Panc1 (cell line): ENCODE results near the gene MAP6. TPM values are rescaled to one million over a fixed set of nuclear protein-coding genes. Genes with fewer than 3 reads are reported as not detected.

Source experiments
- ATAC-seq: fragments of 200-7000 bp; cut with Tn5 transposase; 2 replicates; pipeline ENCODE4 v1.9.1; 2020; ENCODE audit warnings: mild to moderate bottlenecking, moderate library complexity
- BruUV-seq: library from RNA; stranded (reverse); fragments of 400-500 nt; replicated peaks from 2 replicates; lab custom pipeline; 2021; lab: Mats Ljungman, UMichigan
- CTCF ChIA-PET: fragments of 300-600 bp; sonication (Branson Sonifier 250); formaldehyde crosslinking; loops from one replicate; lab custom pipeline; 2022; ENCODE audit warnings: antibody characterized with exemption; lab: Charles Lee
- POLR2A ChIA-PET: fragments of 300-600 bp; sonication (Branson Sonifier 250); formaldehyde crosslinking; loops from one replicate; lab custom pipeline; 2022; ENCODE audit warnings: antibody characterized with exemption; lab: Charles Lee
- DNase-seq: peaks from one replicate; pipeline ENCODE4 v3.0.0-alpha.2; 2010; ENCODE audit warnings: low read depth, low spot score
- H3K27ac ChIP-seq: 2 replicates; pipeline ENCODE4 v1.5.1; 2011; ENCODE audit warnings: mild to moderate bottlenecking, low read length, inconsistent platforms
- H3K27me3 ChIP-seq: fragments of 200-500 bp; sonication (Bioruptor generic); 2 replicates; pipeline ENCODE4 v1.6.0; 2014; ENCODE audit warnings: low read length, inconsistent platforms; ENCODE audit not compliant: control insufficient read depth, insufficient read depth
- H3K36me3 ChIP-seq: fragments of 200-500 bp; sonication (Bioruptor generic); 2 replicates; pipeline ENCODE4 v1.5.1; 2014; ENCODE audit warnings: inconsistent platforms, mild to moderate bottlenecking, low read length, moderate library complexity; ENCODE audit not compliant: control insufficient read depth, insufficient read depth
- H3K4me1 ChIP-seq: 2 replicates; pipeline ENCODE4 v1.5.1; 2011; ENCODE audit warnings: inconsistent platforms, mild to moderate bottlenecking, low read length, moderate library complexity; ENCODE audit not compliant: control insufficient read depth, insufficient read depth
- H3K4me3 ChIP-seq, 2 experiments: 2 replicates each; pipeline ENCODE4 v1.5.1; 2011 to 2012; ENCODE audit warnings: low read depth in 2 of 2, low read length in 2 of 2, mild to moderate bottlenecking in 2 of 2, inconsistent platforms in 1 of 2, moderate library complexity in 1 of 2
- H3K9me3 ChIP-seq: fragments of 200-500 bp; sonication (Bioruptor generic); 2 replicates; pipeline ENCODE4 v1.5.1; 2014; ENCODE audit warnings: low read depth, mild to moderate bottlenecking, inconsistent platforms, low read length, moderate library complexity; ENCODE audit not compliant: control insufficient read depth, insufficient read depth
- CTCF ChIP-seq: fragments of 450-650 bp; IDR thresholded peaks from 2 replicates; pipeline ENCODE4 v1.5.1; 2017; ENCODE audit warnings: mild to moderate bottlenecking
- POLR2AphosphoS5 ChIP-seq: IDR thresholded peaks from 2 replicates; pipeline ENCODE4 v1.6.1; 2012; ENCODE audit warnings: mild to moderate bottlenecking, low read depth, low read length, moderate library complexity
- REST ChIP-seq, 2 experiments: IDR thresholded peaks; 2 replicates each; pipeline ENCODE4 v1.6.1; 2011 to 2012; ENCODE audit warnings: low read depth in 2 of 2, control low read depth in 1 of 2, low read length in 1 of 2, mild to moderate bottlenecking in 1 of 2, moderate library complexity in 1 of 2; ENCODE audit not compliant: insufficient read depth in 1 of 2
- SIN3A ChIP-seq: IDR thresholded peaks from 2 replicates; pipeline ENCODE4 v1.6.1; 2012; ENCODE audit warnings: low read depth, mild to moderate bottlenecking, low read length, moderate library complexity, borderline replicate concordance; ENCODE audit not compliant: insufficient read depth
- TCF7L2 ChIP-seq: IDR thresholded peaks from 2 replicates; pipeline ENCODE4 v1.6.1; 2011; ENCODE audit warnings: mild to moderate bottlenecking, low read depth, low read length, inconsistent platforms
- in situ Hi-C: cut with HindIII; loops from 2 replicates; pipeline ENCODE4 v1.10.0; 2016; ENCODE audit warnings: low sequenced_read_pairs, low pct_unique_long_range_greater_than_20kb
- intact Hi-C: fragments of 100-400 bp; cut with micrococcal nuclease; formaldehyde crosslinking; loops from one replicate; pipeline ENCODE4 v1.10.0; 2022; ENCODE audit not compliant: unreplicated experiment
- total RNA-seq: library from RNA; stranded (reverse); gene quantifications from one replicate; pipeline ENCODE4 v1.2.1, GENCODE V29; 2021; ENCODE audit not compliant: unreplicated experiment

MAP6 gene
- total RNA-seq, 1 experiment from 2014 or later, result 0.21 TPM

GRCh38 chr11:75560644-75561043 is 108.2 kb downstream of the MAP6 start:
- Histone ChIP-seq H3K27ac (no peak overlapping the region), H3K27me3 (no peaks in the 10 kb centered on the region), H3K9me3 (no peaks in the 10 kb centered on the region), H3K4me1 (peaks cover 49% of the 10 kb centered on the region), H3K4me3 (no peak overlapping the region), H3K36me3 (peaks cover 3% of the 10 kb centered on the region; the same call in 1 of the 2 replicates)
- in situ Hi-C loops (no loop called here), intact Hi-C loops (no loop called here)
- DNase-seq, result no peak
- TF ChIP-seq SIN3A (no peak), POLR2AphosphoS5 (no peak), CTCF (no peak), TCF7L2 (no peak), REST (IDR thresholded peaks at IDR 0.05; ENCODE audit: insufficient read depth in 1 of 2, low read depth in 2 of 2, low read length in 1 of 2) (no peak)
- POLR2A ChIA-PET, result interaction anchor here (0.6 to 0.7 kb wide), 2 partner anchors 57 to 73 kb away, joined by 3 to 9 read pairs; no protein-coding TSS in a partner anchor
- CTCF ChIA-PET, result no interaction called here
- BruUV-seq, result no TSS peak
- no peak for ATAC-seq

GRCh38 chr11:75558939-75559843 is 109.6 kb downstream of the MAP6 start:
- Histone ChIP-seq H3K27ac (peak overlapping the region; percentile 20; the same call in 1 of the 2 replicates), H3K36me3 (peaks cover 3% of the 10 kb centered on the region; the same call in 1 of the 2 replicates), H3K4me3 (no peak overlapping the region), H3K9me3 (no peaks in the 10 kb centered on the region), H3K4me1 (peaks cover 36% of the 10 kb centered on the region), H3K27me3 (no peaks in the 10 kb centered on the region)
- intact Hi-C loops (no loop called here), in situ Hi-C loops (no loop called here)
- ChIA-PET CTCF (interaction anchor here (0.6 to 1.1 kb wide), 3 partner anchors 10 to 449 kb away, joined by 3 read pairs; no protein-coding TSS in a partner anchor), POLR2A (interaction anchor here (0.7 kb wide), 1 partner anchor 15 kb away, joined by 5 read pairs; no protein-coding TSS in a partner anchor)
- ATAC-seq (no peak), DNase-seq (no peak)
- no peak for TF ChIP-seq REST (IDR thresholded peaks at IDR 0.05; ENCODE audit: insufficient read depth in 1 of 2, low read depth in 2 of 2, low read length in 1 of 2)
- TF ChIP-seq SIN3A, result no peak
- no peak for TF ChIP-seq CTCF
- BruUV-seq, result no TSS peak
